Measurements from ENCODE around the gene TUBA3E. TPM values are rescaled to one million over a fixed set of nuclear protein-coding genes. Genes with fewer than 3 reads are reported as not detected.

The TUBA3E gene
- total and polyA plus RNA-seq, 9 of the 15 experiments (the other 6 are each of a cell fraction or from before 2014, with no cell fraction given) = 0.09 to 0.30 (median 0.13) TPM; not detected in 3

DNA sequence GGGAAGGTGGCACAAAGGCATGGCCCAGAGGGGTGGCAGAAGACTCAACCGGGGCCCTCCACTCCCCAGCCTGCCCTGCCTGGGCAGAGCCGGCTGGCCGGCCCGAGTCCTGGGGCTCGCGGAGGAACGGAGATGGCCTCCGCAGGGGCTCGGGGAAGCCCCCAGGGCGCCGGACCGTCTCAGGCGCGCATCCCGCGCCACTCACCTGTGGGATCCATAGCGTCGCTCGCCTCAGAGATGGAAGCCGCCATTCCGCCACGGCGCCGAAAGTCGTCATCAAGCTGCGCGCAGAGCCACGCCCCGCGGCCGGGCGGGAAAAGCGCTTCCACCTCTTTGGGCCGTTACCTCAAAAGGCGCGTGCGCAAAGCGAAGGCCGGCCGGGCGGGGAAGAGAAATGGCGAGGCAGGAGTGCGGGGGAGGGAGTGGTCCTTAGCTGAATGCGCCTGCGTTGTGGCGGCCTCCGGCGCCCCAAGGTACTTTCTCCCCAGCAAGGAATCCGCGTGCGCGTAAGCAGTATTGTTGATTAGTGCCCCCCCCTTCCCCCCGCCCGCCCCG, 16.8 kb downstream of the TUBA3E start, which contains the start of gene SMPD4 (continued):
- TF ChIP-seq, protein P1, sequence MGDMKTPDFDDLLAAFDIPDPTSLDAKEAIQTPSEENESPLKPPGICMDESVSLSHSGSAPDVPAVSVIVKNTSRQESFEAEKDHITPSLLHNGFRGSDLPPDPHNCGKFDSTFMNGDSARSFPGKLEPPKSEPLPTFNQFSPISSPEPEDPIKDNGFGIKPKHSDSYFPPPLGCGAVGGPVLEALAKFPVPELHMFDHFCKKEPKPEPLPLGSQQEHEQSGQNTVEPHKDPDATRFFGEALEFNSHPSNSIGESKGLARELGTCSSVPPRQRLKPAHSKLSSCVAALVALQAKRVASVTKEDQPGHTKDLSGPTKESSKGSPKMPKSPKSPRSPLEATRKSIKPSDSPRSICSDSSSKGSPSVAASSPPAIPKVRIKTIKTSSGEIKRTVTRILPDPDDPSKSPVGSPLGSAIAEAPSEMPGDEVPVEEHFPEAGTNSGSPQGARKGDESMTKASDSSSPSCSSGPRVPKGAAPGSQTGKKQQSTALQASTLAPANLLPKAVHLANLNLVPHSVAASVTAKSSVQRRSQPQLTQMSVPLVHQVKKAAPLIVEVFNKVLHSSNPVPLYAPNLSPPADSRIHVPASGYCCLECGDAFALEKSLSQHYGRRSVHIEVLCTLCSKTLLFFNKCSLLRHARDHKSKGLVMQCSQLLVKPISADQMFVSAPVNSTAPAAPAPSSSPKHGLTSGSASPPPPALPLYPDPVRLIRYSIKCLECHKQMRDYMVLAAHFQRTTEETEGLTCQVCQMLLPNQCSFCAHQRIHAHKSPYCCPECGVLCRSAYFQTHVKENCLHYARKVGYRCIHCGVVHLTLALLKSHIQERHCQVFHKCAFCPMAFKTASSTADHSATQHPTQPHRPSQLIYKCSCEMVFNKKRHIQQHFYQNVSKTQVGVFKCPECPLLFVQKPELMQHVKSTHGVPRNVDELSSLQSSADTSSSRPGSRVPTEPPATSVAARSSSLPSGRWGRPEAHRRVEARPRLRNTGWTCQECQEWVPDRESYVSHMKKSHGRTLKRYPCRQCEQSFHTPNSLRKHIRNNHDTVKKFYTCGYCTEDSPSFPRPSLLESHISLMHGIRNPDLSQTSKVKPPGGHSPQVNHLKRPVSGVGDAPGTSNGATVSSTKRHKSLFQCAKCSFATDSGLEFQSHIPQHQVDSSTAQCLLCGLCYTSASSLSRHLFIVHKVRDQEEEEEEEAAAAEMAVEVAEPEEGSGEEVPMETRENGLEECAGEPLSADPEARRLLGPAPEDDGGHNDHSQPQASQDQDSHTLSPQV (IDR thresholded peaks at IDR 0.05) = no peak
- no peak for TF ChIP-seq CHD2 (IDR thresholded peaks at IDR 0.05; ENCODE audit: low read depth, low read length)
- no peak for TF ChIP-seq CREBBP (IDR thresholded peaks at IDR 0.05; ENCODE audit: low read depth, low read length)
- TF ChIP-seq KAT8 (IDR thresholded peaks at IDR 0.05; ENCODE audit: low read depth) = no peak
- TF ChIP-seq MXD1 (CRISPR knock-in tag; IDR thresholded peaks at IDR 0.05; ENCODE audit: borderline replicate concordance, poor library complexity, severe bottlenecking) = peak; percentile 87
- TF ChIP-seq STAT5B (CRISPR knock-in tag; IDR thresholded peaks at IDR 0.05) = no peak
- no peak for TF ChIP-seq TCF3 (CRISPR knock-in tag; IDR thresholded peaks at IDR 0.05)
- TF ChIP-seq CBX2 (IDR thresholded peaks at IDR 0.05; ENCODE audit: insufficient read depth, low read length, poor library complexity, severe bottlenecking) = no peak
- no peak for TF ChIP-seq ZNF696 (CRISPR knock-in tag; conservative IDR thresholded peaks at IDR 0.05)
- TF ChIP-seq MAFG (tag; conservative IDR thresholded peaks at IDR 0.05) = no peak
- TF ChIP-seq CHD7 (IDR thresholded peaks at IDR 0.05; ENCODE audit: low read depth, low read length) = no peak
- TF ChIP-seq HMG20A (CRISPR knock-in tag; conservative IDR thresholded peaks at IDR 0.05) = no peak

Data from K562 (cell line).